Posterior cingulate gyrus (tissue), 11 donors: ENCODE data around the gene MDK.
A peak's percentile ranks its signal among the peaks of the same experiment; 100 is the strongest.

Experiments used
- DNase-seq, 10 donors: peaks; one replicate each; pipeline versions ENCODE4 v3.0.0 to v3.0.0-alpha.2; 2020 to 2021; ENCODE audit warnings: mixed read lengths in 3 of 10
- intact Hi-C: fragments of 100-400 bp; cut with DNase I; formaldehyde crosslinking; loops from one replicate; pipeline ENCODE4 v1.15.1; 2023

Gene MDK

DNA sequence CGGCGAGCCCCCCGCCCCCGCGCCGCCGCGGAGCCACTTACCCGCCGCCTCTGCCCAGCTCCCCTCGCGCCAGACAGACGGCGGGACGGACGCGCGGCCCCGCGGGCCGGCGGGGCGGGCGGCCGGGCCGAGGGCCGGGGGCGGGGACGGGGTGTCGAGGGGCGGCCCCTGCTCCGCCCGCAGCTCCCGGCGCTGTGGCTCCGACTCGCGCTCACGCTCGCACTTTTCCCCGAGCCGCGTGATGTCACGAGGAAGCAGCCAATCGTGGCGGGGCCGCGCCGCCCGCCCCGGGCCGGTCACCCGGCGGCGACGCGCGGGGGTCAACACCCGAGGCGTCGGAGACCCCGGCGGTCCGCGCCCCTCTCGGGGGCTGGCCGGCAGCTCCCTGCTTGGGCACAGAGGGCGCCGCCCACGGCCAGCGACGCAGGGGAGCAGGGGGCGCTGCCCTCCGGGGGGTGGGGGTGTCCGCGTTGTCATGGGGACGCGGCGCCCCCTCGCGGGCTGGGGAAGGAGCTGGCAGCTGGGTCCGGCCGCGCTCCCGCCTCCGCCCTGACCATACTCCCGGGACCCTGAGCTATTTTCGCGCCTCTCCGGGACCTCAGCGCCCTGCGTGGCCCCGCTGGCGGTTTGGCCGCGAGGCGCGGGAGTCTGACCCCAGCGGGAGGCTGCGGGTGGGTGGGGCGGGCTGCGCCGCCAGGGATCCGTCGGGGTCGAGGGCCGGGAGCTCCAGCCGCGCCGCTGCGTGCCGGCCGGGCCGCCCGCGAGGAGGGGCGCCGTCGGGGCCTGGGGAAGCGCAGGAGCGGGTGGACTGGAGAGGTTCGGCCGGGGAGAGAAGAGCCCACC, 10.3 kb downstream of the MDK start, which contains the start of gene CHRM4:
Gene CHRM4 (minus strand): TSS at position 199 of the 843 bp plus-strand sequence. CDS start 5,219 bp downstream, outside the sequence.
- intact Hi-C loops = no loop called here

DNA sequence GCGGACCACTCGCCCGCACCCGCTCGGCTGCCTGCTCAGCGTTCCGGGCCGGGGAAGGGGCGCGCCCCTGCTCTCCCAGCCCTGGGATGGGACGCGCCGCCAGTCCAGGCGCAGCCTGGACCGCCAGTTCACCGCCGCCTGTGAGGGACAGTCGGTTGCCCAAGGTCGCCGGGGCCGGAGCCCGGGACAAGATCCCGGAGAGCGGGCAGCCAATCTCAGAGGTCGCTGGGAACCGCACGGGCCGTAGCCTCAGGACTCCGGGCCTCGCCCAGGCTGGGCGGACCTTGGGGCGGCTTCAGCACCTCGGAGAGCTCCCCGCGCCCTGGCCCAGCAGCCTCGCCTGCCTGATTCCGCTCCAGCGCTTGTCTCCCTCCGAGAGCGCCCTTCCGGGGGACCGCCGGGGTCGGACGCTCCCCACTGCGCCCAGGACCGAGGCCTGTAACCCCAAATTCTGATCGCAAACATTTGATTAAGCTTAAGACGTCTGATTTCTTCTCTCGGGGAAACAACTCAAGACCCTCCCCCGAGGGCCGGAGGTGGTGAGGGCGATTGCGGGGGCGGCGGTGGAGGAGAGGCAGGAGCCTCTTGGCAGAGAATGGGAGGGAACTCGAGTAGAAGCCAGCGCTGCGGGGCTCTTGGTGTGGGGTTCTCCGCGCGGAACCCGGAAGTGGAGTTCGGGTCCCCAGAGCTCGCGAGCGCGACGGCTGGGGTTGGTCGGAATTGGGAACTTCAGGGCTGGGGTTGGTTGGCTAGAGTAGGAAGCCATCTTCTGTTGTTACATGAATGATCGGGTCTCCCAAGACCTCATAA, 11.2 kb downstream of the MDK start:
- intact Hi-C loops = no loop called here
- peak in 9 of 10 donors; percentile 56 to 95 (median 75) for DNase-seq

More for the DNA sequence above, 10.3 kb downstream of the MDK start, which contains the start of gene CHRM4:
- peak in 9 of 10 donors; percentile 40 to 95 (median 69) for DNase-seq

DNA sequence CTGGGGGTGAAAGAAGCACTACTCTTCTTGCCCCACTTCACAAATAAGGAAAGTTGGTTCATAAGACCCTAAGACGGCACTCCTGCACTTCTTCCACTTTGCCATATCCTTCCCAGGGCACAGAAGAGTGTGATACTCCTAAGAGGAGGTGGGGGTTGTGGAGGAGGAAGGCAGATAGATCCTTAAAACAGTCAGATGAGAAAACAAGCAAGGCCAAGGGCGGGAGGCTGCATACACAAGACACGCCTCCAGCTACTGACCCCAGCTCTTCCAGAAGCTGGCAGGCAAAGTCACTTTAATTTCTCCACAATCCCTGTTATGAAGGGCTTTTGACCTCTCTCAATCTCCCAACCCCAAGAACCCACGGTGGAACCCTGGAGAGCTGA, 11.8 kb downstream of the MDK start:
- intact Hi-C loops = no loop called here
- no peak for DNase-seq

DNA sequence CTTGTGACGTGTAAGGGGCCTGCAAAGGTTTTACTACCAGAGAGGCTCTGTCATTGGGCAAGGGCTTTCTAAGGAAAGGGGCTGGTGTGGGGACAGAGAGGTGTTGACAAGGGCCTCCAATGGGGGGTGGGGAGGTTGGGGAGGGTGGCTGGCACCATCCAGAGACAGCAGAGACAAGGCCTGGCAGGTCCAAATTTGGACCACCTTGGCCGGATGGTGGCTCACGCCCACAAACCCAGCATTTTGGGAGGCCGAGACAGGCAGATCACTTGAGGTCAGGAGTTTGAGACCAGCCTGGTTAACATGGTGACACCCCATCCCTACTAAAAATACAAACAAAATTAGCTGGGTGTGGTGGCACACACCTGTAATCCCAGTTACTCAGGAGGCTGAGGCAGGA, 12.3 kb downstream of the MDK start:
- peak in 1 of 10 donors; percentile 56 for DNase-seq
- intact Hi-C loops = no loop called here

DNA sequence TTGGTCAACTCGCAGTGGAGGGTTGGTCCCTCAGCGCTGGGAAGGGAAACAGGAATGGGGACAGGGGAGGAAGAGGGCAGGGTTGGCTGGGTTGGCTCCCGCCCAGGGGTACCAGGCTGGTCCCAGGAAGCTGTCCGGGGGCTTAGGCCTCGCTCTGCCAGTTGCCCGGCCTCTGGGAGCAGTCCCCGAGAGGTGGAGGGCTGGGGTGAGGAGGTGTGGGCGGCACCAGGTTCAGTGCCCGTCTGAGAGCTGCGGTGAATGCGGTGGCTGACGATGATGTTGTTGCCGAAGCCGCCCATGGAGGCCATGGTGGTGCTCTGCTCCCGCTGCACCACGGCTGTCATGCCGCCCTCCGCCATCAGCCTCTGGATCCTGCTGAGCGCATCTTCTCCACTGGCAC, 16.1 kb downstream of the MDK start:
- peak in 2 of 10 donors; percentile 76 to 77 for DNase-seq
- intact Hi-C loops = no loop called here

DNA sequence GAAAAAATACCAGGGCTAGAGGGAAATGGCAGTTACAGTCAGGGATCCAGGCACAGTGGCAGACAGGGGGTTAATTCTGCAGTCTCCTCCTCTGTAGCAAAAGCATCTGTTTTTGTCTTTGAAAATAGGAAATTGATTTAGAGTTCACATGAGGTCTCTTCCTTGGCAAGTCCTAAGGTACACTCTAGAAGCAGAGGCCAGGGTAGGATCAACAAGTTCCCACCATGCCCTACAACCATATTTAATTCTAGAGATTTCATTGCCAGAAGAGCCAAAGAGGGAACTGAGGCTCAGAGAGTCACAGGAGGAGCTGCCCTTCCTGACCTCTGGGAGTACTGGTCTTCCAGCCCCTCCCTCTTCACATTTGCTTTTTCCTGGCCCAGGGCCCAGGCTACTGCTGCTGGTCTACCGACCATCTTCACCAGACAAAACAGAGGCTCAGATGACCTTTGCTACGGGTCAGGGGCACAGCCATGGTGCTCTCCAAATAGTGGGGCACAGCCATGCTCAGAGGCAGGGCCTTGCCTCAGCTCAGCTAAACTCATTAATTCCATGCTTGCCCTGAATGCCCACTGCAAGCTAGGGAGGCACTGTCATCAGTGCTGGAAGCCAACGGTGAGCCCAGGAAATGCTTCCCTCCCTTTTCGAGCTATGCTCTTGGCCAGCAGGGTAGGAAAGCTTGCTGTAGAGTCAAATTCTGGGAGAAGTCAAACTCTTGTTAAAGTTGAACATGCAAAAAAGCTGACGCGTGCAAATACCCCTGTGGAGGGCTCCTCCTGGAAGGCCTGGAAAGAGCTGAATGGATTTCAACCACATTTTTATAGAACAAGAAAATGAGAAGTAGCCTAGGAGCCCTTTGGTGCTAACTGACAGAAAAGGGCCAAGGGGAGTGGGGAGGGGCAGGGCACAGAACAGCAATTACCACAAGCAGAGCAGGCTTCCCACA, 21.8 kb downstream of the MDK start:
- intact Hi-C loops = no loop called here
- peak in 2 of 10 donors; percentile 18 to 66 for DNase-seq

DNA sequence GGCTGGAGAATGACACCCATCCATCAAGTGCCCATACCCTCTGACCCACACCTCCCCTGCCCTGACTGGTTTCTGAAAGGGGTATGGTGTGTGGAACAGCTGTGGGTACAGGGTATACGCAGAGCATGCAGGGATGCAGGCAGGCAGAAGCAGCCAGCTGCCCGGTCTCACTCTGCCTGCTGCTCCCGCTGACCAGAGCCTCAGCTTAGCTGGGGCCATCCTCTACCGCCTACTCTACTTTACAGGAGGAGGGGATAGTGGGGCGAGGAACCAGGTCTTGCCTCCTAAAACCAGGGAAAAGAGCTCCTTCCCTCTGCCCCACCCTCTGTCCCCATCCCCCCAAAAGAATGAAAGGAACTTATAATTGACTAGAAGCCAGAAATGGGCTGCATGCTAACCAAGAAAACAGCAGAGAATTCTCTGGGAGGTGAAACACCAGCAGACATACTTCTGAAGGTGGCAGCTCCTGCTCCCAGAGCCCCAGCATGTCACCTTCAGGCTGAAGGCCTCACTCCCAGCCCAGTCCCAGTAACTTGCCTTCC, 23.1 kb downstream of the MDK start:
- peak in 1 of 10 donors; percentile 29 for DNase-seq
- intact Hi-C loops = no loop called here

DNA sequence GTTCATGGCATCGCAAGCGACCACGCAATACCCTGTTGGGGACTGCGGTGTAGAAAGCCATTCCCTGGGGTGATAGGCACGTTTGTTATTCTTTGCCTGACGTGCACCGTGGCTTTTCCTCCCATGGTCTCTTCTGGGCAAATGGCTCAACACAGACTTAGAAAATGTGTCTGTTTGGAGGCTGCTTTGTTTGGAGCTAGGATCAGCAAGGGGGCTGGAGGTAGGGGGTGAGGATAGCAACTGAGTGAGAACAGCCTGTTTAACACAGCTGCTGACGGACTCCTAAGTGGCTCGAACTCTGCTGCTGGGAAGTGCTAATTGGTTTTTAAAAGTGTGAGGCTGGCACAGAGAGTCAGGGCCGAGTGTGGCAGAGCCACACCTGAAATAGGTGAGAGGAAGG, 26.2 kb downstream of the MDK start:
- intact Hi-C loops = no loop called here
- no peak for DNase-seq

DNA sequence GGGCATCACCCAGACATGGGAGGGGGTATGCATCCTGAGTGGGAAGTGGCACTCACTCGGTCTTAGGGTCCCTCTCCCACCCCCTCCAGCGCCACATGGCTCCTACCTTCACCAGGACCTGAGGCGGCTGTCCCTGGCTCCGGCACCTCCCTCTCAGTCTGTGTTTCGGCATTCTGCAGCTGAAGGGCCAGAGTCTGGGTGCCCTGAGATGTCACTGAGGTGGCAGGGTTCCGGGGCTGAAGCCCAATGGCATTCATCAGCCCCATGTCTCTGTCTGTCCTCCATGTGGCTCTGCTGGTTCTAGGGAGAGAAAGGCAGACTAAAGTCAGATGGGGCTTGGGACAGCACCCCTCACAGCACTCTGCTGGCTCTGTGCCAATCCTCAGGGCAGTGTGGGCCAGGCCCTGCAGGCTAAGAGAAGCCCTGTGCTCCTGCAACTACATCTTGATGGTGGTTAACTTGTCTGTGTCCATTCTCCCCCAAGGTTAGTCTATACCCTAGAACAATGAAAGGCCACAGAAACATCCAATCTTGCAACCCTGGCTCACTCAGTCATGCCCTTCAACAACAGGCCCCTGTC, 27.0 kb downstream of the MDK start:
- DNase-seq = peak in 1 of 10 donors; percentile 68
- intact Hi-C loops = no loop called here

DNA sequence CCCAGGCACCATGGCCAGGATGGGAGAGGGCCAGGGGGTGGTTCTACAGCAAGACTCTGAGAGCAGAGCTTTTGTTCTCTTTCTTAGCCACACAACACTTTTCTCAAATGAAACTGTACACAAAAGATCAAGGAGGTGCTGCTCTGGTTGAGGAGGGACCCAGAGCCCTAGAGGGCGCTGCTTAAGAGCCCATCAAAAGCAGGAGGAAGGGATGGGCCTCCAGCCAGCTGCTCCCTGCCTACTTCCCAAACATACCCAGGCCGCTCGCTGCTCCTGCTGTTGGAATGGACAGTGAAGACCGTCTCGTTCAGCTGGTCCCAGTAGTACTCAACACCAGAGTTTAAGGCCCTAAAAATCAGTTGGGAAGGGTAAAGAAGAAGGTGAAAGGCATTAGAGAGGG, 28.6 kb downstream of the MDK start:
- DNase-seq = peak in 1 of 10 donors; percentile 86

DNA sequence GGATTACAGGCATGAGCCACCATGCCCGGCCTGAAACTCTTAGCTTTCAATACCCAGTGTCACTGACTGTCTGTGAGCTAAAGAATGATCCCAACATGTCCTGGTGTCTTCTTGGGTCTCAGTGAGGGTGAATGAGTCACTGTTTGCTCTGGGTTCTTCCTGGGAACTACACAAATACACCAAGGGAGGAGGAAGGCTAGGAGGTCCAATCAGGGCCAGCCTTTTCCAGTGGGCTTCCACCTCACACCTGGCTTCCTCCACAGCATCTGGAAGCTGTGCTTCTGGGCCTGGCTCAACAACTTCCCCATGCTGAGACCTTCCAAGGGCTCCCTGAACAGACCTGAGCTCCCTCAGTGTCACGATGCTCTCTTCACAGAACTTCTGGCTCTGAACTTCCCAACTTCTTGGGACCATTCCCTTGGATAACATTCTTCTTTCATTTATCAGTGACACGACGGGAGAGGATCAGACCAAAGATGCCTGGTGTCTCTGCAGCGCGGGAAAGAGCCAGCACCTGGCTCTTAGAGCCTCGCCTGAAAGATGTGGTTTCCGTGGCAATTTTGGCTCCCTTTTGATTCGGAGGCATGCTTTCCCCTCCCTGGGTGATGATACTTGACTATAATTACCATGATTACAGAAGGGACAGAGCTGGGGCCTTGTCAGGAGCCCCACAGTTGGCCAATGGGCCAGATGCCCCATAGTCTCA, 32.4 kb downstream of the MDK start:
- intact Hi-C loops = no loop called here
- no peak for DNase-seq

More for the DNA sequence above, 28.6 kb downstream of the MDK start:
- intact Hi-C loops = no loop called here

DNA sequence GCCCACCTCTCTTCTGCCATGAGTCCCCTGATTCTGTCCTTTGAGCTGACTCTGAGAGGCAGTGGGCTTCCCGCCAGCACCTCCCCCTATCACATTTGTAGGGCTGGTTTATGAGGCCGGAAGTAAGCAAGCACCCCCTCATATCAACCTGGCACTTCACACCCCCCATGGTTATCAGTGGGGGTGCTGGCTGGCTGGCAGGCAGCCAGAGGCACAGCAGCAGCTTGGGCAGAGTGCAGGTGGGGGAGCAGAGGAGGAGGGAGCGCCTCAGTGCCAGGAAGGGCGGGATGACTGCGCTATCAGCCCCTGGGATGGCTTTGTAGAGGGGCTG, 33.0 kb downstream of the MDK start:
- intact Hi-C loops = no loop called here
- peak in 1 of 10 donors; percentile 69 for DNase-seq

DNA sequence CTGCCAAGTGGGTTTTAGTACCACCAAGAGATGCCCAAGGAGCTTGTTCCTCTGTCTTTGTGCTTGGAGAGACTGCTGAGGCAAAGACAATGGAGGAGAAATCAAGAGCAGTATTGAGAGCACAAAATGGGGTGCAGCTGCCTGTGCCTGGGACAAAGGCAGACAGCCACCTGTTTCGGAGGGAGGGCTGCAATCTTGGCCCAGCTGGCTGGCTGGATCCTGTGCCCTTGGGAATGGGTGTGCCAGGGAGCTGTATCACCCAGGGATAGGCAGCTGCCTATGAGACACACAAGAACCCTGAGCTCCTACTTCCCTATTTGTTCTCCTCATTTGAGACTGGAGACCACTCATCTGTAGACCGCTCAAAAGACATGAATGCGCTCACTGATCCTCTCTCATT, 33.4 kb downstream of the MDK start:
- intact Hi-C loops = no loop called here
- peak in 1 of 10 donors; percentile 87 for DNase-seq

DNA sequence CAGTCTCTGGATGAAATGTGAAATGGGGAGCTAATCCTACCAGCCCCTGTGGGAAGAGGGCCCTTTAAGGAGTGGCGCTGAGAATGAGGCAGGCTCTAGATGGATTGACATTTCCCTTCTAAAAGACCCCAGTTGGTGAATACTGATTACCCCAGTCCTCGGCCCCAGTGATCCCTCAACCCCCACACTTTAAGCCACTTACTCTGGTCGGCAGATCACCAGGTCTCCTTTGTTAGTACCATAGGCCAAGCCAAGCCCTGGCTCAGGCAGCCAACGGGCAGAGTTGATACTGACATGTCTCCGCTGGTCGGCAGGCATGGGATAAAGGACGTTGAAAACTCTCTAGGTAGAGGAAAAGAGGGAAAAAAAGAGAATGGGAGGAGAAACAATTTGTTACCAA, 36.2 kb downstream of the MDK start:
- no peak for DNase-seq
- intact Hi-C loops = no loop called here

DNA sequence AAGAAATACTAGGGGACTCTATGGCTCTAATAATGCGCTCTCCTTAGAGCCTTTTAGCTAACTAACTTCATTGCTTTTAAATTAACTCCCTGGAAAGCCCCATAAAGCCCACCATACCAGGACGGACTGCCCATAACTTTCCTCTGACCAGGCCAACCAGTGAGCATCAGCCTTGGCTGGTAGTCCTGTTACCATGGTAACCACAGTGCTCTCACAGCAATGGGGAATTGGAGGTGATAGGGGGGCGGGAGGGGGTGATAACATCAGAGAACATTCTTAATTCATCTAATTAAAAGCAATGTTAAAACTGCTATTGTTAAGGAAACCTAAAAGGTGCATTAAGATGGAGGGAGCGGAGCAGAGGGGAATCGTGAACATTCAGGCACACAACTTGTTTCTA, 37.3 kb downstream of the MDK start:
- intact Hi-C loops = no loop called here

DNA sequence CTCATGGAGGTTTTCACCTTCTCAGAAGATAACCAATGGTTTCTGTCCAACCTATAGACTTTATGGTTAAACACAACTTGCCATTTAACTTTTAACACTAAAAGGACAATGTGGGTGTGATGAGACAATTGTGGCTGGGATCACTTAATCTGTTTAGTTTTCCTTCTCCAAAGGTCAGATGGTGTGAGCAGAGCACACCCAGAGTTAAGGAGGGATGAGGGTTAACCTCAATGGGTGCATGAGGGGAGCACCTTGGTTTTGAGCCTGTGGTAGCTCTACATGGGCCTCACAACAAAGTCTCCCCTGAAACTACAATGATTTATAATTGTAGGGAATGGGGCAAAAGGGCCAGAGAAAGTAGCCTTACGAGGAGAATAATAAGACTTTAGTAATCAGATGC, 39.0 kb downstream of the MDK start:
- intact Hi-C loops = no loop called here
- no peak for DNase-seq

More for the DNA sequence above, 37.3 kb downstream of the MDK start:
- DNase-seq = no peak

DNA sequence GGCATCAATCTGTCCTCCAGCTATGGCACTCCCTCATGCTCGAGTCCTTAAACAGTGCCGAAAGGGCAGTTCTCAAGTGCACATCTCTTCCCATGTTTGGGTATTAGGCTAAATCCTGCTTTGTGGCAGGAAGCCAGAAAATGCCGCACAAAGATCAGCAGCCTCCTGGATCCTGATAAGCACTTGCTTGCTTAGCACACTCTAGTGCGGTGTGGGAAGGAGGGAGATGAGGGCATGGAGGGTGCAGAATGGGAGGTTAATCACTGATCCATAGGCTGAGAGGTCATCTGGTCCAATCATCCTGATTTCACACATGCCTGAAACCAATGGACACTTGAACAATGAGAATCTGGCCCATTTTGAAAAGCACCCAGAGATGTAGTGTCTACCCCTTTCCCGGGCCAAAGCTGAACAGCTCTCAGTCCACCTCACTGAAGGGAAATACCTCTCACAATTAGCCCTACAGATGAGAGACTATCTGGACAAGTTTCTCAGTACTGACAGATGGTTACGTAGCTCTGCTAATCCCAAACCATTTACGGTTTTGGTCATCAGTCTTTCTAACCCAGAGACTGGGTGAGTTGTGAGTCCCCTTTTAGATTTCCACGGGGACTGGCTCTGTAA, 39.9 kb downstream of the MDK start:
- no peak for DNase-seq

DNA sequence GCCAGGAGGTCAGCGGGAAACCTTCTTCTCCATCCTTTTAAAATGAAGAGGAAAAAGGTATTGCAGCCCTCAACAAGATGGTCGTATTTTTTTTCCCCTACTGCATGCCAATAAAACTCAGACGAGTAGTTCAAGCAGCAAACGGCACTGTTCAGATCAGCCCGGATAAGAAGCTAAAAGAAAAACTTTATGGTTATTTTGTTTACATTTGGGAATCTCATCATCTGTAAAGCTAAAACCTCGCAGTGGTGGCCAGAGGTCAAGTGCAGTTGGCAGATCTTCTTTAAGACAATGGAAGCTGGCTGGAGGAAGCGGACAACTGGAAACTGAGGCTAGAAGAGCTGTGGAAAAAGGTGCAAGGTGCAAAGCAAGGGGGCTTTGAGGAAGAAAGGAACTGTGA, 41.1 kb downstream of the MDK start:
- intact Hi-C loops = no loop called here
- DNase-seq = no peak

More for the DNA sequence above, 39.9 kb downstream of the MDK start:
- intact Hi-C loops = no loop called here
